ENCODE results near the gene LRP1. TPM values are rescaled to one million over a fixed set of nuclear protein-coding genes. Genes with fewer than 3 reads are reported as not detected.

Gene LRP1
- total RNA-seq, 1 donor from 2014 or later: 477 TPM

GRCh38 chr12:57131896-57132744 is 3.8 kb downstream of the LRP1 start:
- DNase-seq (ENCODE audit: extremely low spot score in 2 of 2): no peak
- Histone ChIP-seq H3K27me3 (no peaks in the 10 kb centered on the region), H3K27ac (peak overlapping the region; percentile 99), H3K4me1 (peaks cover 88% of the 10 kb centered on the region), H3K36me3 (no peaks in the 10 kb centered on the region), H3K4me3 (peak overlapping the region; percentile 79 to 90), H3K9me3 (no peaks in the 10 kb centered on the region)
- intact Hi-C loops (cut with DNase I): no loop called here
- TF ChIP-seq POLR2A (IDR thresholded peaks at IDR 0.05) (no peak), POLR2AphosphoS5 (IDR thresholded peaks at IDR 0.05; ENCODE audit: insufficient read depth in 1 of 2, low read depth in 1 of 2) (no peak)
- TF ChIP-seq, protein P1, sequence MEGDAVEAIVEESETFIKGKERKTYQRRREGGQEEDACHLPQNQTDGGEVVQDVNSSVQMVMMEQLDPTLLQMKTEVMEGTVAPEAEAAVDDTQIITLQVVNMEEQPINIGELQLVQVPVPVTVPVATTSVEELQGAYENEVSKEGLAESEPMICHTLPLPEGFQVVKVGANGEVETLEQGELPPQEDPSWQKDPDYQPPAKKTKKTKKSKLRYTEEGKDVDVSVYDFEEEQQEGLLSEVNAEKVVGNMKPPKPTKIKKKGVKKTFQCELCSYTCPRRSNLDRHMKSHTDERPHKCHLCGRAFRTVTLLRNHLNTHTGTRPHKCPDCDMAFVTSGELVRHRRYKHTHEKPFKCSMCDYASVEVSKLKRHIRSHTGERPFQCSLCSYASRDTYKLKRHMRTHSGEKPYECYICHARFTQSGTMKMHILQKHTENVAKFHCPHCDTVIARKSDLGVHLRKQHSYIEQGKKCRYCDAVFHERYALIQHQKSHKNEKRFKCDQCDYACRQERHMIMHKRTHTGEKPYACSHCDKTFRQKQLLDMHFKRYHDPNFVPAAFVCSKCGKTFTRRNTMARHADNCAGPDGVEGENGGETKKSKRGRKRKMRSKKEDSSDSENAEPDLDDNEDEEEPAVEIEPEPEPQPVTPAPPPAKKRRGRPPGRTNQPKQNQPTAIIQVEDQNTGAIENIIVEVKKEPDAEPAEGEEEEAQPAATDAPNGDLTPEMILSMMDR (IDR thresholded peaks at IDR 0.05): no peak

- Histone ChIP-seq H3K4me3 (peak overlapping the region; percentile 24 to 90), H3K36me3 (no peaks in the 10 kb centered on the region), H3K9me3 (no peaks in the 10 kb centered on the region), H3K4me1 (peaks cover 96% of the 10 kb centered on the region), H3K27ac (peak overlapping the region; percentile 99), H3K27me3 (no peaks in the 10 kb centered on the region)
- TF ChIP-seq POLR2A (IDR thresholded peaks at IDR 0.05): no peak
- no peak for TF ChIP-seq POLR2AphosphoS5 (IDR thresholded peaks at IDR 0.05; ENCODE audit: insufficient read depth in 1 of 2, low read depth in 1 of 2)
- TF ChIP-seq, protein P1 (IDR thresholded peaks at IDR 0.05): no peak
- DNase-seq (ENCODE audit: extremely low spot score in 2 of 2): no peak
- intact Hi-C loops (cut with DNase I): no loop called here
These were observed 4.8 kb downstream of the LRP1 start for GRCh38 chr12:57133013-57133569.

DNA sequence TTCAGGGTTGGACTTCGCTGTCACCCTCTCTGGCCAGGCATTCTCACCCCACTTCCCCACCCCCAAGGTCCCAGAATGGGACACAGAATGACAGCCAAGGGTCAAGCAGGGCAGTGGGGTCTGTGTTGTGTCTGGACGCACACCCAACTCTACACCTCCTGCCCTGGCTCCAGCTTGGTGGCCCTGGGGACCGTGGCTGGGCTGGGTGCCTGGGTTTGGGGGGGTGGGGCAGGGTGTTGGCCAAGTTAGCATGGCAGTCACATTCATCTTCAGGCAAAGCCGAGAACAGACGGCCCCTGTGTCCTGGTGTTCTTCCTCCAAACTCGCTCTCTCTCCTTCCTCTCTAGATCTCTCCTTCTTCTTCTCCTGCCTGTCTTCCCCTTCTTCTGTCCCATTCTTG is 5.6 kb downstream of the LRP1 start:
- no peaks in the 10 kb centered on the region for H3K27me3 ChIP-seq
- intact Hi-C loops (cut with DNase I): no loop called here
- TF ChIP-seq POLR2A (IDR thresholded peaks at IDR 0.05) (no peak), POLR2AphosphoS5 (IDR thresholded peaks at IDR 0.05; ENCODE audit: insufficient read depth in 1 of 2, low read depth in 1 of 2) (no peak)
- TF ChIP-seq, protein P1 (IDR thresholded peaks at IDR 0.05): no peak
- H3K4me1 ChIP-seq: peaks cover 100% of the 10 kb centered on the region
- H3K9me3 ChIP-seq: no peaks in the 10 kb centered on the region
- peak overlapping the region in 1 of 2 donors; percentile 90 for H3K4me3 ChIP-seq
- H3K36me3 ChIP-seq: no peaks in the 10 kb centered on the region
- peak overlapping the region; percentile 99 for H3K27ac ChIP-seq
- DNase-seq (ENCODE audit: extremely low spot score in 2 of 2): no peak

DNA sequence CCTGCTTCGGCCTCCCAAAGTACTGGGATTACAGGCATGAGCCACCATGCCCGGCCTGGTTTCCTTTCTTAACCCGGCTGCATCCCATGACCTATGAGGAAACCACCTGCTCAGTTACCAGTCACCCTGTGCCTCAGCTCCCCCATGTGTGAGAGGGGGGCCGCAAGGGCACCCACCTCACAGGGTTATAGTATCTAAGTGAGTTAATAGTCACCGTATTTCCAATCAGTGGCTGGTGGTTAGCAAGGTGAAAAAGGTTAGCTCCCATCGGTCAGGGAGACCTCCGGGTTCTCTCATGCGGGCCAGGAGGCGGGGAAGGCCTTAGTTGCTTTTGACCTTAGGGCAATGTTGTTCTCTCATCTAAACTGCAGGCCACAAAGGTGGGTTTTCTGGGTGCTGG is 6.7 kb downstream of the LRP1 start:
- Histone ChIP-seq H3K27ac (peak overlapping the region; percentile 99), H3K27me3 (no peaks in the 10 kb centered on the region), H3K4me3 (no peak overlapping the region), H3K9me3 (no peaks in the 10 kb centered on the region), H3K36me3 (peaks cover 0 to 10% of the 10 kb centered on the region in 2 donors), H3K4me1 (peaks cover 96% of the 10 kb centered on the region)
- TF ChIP-seq POLR2AphosphoS5 (IDR thresholded peaks at IDR 0.05; ENCODE audit: insufficient read depth in 1 of 2, low read depth in 1 of 2) (no peak), POLR2A (IDR thresholded peaks at IDR 0.05) (no peak)
- TF ChIP-seq, protein P1 (IDR thresholded peaks at IDR 0.05): no peak
- intact Hi-C loops (cut with DNase I): no loop called here
- DNase-seq (ENCODE audit: extremely low spot score in 2 of 2): no peak

Data from vagina (tissue), 2 donors.